ENCODE data around the gene XK. TPM values are rescaled to one million over a fixed set of nuclear protein-coding genes. Genes with fewer than 3 reads are reported as not detected.

Gene XK
- total RNA-seq, 1 experiment from 2014 or later, result 1.1 TPM

DNA sequence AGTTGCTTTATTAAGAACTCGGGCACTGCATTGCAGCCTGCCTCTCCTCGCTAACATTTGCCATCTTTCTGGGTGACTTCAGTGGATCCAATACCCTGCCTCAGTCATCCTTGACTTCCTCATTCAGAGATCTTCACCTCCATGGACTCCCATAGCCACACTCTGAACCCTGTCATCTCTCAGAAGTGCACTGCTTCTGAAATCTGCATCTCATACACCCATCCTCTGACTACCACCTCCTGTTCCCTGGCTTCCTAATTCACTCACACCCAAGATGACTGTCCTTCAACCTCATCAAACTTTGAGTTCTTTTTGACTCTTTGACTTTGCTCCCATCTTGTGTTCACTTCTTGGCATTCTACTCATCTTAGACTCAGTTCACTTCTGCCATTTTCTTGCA lies 68.9 kb downstream of the XK start (continued):
- TF ChIP-seq ZNF425 (CRISPR knock-in tag; conservative IDR thresholded peaks at IDR 0.05), result no peak
- no peak for TF ChIP-seq CBFB (CRISPR knock-in tag; IDR thresholded peaks at IDR 0.05; ENCODE audit: low read depth)
- TF ChIP-seq, protein P1, sequence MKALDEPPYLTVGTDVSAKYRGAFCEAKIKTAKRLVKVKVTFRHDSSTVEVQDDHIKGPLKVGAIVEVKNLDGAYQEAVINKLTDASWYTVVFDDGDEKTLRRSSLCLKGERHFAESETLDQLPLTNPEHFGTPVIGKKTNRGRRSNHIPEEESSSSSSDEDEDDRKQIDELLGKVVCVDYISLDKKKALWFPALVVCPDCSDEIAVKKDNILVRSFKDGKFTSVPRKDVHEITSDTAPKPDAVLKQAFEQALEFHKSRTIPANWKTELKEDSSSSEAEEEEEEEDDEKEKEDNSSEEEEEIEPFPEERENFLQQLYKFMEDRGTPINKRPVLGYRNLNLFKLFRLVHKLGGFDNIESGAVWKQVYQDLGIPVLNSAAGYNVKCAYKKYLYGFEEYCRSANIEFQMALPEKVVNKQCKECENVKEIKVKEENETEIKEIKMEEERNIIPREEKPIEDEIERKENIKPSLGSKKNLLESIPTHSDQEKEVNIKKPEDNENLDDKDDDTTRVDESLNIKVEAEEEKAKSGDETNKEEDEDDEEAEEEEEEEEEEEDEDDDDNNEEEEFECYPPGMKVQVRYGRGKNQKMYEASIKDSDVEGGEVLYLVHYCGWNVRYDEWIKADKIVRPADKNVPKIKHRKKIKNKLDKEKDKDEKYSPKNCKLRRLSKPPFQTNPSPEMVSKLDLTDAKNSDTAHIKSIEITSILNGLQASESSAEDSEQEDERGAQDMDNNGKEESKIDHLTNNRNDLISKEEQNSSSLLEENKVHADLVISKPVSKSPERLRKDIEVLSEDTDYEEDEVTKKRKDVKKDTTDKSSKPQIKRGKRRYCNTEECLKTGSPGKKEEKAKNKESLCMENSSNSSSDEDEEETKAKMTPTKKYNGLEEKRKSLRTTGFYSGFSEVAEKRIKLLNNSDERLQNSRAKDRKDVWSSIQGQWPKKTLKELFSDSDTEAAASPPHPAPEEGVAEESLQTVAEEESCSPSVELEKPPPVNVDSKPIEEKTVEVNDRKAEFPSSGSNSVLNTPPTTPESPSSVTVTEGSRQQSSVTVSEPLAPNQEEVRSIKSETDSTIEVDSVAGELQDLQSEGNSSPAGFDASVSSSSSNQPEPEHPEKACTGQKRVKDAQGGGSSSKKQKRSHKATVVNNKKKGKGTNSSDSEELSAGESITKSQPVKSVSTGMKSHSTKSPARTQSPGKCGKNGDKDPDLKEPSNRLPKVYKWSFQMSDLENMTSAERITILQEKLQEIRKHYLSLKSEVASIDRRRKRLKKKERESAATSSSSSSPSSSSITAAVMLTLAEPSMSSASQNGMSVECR (CRISPR knock-in tag; IDR thresholded peaks at IDR 0.05; ENCODE audit: borderline replicate concordance), result no peak
- no peak for TF ChIP-seq EMX1 (CRISPR knock-in tag; IDR thresholded peaks at IDR 0.05)
- TF ChIP-seq GABPB1 (CRISPR knock-in tag; IDR thresholded peaks at IDR 0.05), result no peak

DNA sequence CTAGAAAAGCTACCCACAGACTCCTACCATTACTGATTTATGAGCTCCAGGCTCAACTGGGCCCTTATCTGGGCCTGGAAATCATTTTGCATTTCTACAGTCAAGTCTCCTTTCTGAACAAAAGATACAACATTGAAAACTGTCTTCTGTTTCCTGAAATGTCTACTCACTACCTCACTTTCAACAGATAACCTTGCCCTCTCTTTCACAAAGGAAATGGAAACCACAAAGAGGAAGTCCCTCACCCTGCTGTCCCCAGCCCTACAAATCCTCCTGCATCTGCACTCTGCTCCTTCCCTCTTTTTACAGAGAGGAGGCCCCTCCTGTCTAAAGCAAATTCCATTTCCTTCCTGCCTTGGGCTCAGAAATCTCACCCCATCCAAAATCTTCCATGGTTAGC lies 69.4 kb downstream of the XK start:
- CTCF ChIA-PET, result no interaction called here
- no peak for ATAC-seq
- no peak overlapping the region for H3K27ac Mint-ChIP-seq
- no peaks in the 10 kb centered on the region for H3K9me3 Mint-ChIP-seq
- H3K36me3 Mint-ChIP-seq, result no peaks in the 10 kb centered on the region
- no peak overlapping the region for H3K4me3 Mint-ChIP-seq
- TF ChIP-seq ZNF138 (CRISPR knock-in tag; conservative IDR thresholded peaks at IDR 0.05) (no peak), ZNF317 (CRISPR knock-in tag; IDR thresholded peaks at IDR 0.05; ENCODE audit: borderline replicate concordance, low read depth) (no peak), ZSCAN18 (CRISPR knock-in tag; IDR thresholded peaks at IDR 0.05) (no peak), PREB (CRISPR knock-in tag; IDR thresholded peaks at IDR 0.05; ENCODE audit: borderline replicate concordance) (no peak), SMAD3 (CRISPR knock-in tag; IDR thresholded peaks at IDR 0.05; ENCODE audit: borderline replicate concordance) (no peak), RELA (CRISPR knock-in tag; IDR thresholded peaks at IDR 0.05; ENCODE audit: borderline replicate concordance) (no peak)
- TF ChIP-seq, protein P2, sequence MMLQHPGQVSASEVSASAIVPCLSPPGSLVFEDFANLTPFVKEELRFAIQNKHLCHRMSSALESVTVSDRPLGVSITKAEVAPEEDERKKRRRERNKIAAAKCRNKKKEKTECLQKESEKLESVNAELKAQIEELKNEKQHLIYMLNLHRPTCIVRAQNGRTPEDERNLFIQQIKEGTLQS (CRISPR knock-in tag; conservative IDR thresholded peaks at IDR 0.05), result no peak
- TF ChIP-seq, protein P3, sequence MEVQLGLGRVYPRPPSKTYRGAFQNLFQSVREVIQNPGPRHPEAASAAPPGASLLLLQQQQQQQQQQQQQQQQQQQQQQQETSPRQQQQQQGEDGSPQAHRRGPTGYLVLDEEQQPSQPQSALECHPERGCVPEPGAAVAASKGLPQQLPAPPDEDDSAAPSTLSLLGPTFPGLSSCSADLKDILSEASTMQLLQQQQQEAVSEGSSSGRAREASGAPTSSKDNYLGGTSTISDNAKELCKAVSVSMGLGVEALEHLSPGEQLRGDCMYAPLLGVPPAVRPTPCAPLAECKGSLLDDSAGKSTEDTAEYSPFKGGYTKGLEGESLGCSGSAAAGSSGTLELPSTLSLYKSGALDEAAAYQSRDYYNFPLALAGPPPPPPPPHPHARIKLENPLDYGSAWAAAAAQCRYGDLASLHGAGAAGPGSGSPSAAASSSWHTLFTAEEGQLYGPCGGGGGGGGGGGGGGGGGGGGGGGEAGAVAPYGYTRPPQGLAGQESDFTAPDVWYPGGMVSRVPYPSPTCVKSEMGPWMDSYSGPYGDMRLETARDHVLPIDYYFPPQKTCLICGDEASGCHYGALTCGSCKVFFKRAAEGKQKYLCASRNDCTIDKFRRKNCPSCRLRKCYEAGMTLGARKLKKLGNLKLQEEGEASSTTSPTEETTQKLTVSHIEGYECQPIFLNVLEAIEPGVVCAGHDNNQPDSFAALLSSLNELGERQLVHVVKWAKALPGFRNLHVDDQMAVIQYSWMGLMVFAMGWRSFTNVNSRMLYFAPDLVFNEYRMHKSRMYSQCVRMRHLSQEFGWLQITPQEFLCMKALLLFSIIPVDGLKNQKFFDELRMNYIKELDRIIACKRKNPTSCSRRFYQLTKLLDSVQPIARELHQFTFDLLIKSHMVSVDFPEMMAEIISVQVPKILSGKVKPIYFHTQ (CRISPR knock-in tag; IDR thresholded peaks at IDR 0.05), result no peak
- POLR2A ChIA-PET, result no interaction called here
- H3K27me3 Mint-ChIP-seq (ENCODE audit: low read depth), result no peaks in the 10 kb centered on the region; the same call in 1 of the 2 replicates
- H3K4me1 Mint-ChIP-seq, result no peaks in the 10 kb centered on the region
- no peak for DNase-seq (ENCODE audit: low spot score)

Measured in WTC11 (cell line).